OCI-LY3 (cell line): Measurements from ENCODE around the gene WHRN.
A peak's percentile ranks its signal among the peaks of the same experiment; 100 is the strongest.

ENCODE experiments used
- H2AFZ ChIP-seq: fragments of 200-600, 300-600 bp; shearing (Covaris generic); 2 replicates; pipeline ENCODE4 v1.6.0; 2014; ENCODE audit warnings: antibody characterized with exemption, low read depth, low read length
- H3K27ac ChIP-seq: fragments of 200-600, 300-600 bp; sonication (generic); 2 replicates; pipeline ENCODE4 v1.5.1; 2014; ENCODE audit warnings: mild to moderate bottlenecking, low read length, moderate library complexity, mixed read lengths
- H3K27me3 ChIP-seq: fragments of 200-600, 300-600 bp; sonication (generic); 2 replicates; pipeline ENCODE4 v1.6.1; 2014; ENCODE audit warnings: low read depth, low read length, mixed read lengths
- H3K36me3 ChIP-seq: fragments of 200-600, 300-600 bp; sonication (generic); replicated peaks from 2 replicates; pipeline ENCODE3; 2014; ENCODE audit warnings: low read depth, low read length, mixed read lengths
- H3K4me1 ChIP-seq: fragments of 300-600, 200-600 bp; sonication (generic); 2 replicates; pipeline ENCODE4 v1.6.1; 2014; ENCODE audit warnings: low read length, mixed read lengths
- H3K4me2 ChIP-seq: fragments of 200-600, 300-600 bp; sonication (generic); 2 replicates; pipeline ENCODE4 v1.6.1; 2014; ENCODE audit warnings: low read length, mixed read lengths
- H3K4me3 ChIP-seq: fragments of 300-600, 200-600 bp; sonication (generic); 2 replicates; pipeline ENCODE4 v1.5.1; 2014; ENCODE audit warnings: antibody characterized with exemption, mild to moderate bottlenecking, low read length, moderate library complexity
- H3K79me2 ChIP-seq: fragments of 300-600, 200-600 bp; shearing (Covaris generic); 2 replicates; pipeline ENCODE4 v1.6.1; 2014; ENCODE audit warnings: mild to moderate bottlenecking, low read length, mixed read lengths
- H3K9ac ChIP-seq: fragments of 300-600, 200-600 bp; shearing (Covaris generic); 2 replicates; pipeline ENCODE4 v1.6.0; 2014; ENCODE audit warnings: mild to moderate bottlenecking, low read length, moderate library complexity
- H3K9me3 ChIP-seq: fragments of 200-600, 300-600 bp; shearing (Covaris generic); 2 replicates; pipeline ENCODE4 v1.6.1; 2014; ENCODE audit warnings: low read length, mixed read lengths; ENCODE audit not compliant: insufficient read depth
- H4K20me1 ChIP-seq: fragments of 200-600, 300-600 bp; sonication (generic); 2 replicates; pipeline ENCODE4 v1.6.1; 2016; ENCODE audit warnings: low read length, mixed read lengths; ENCODE audit not compliant: insufficient read depth
- CTCF ChIP-seq: fragments of 200-600, 300-600 bp; sonication (generic); IDR thresholded peaks from 2 replicates; pipeline ENCODE4 v1.5.1; 2014; ENCODE audit warnings: antibody characterized with exemption, low read length, low read depth
- EZH2phosphoT487 ChIP-seq: fragments of 200-600 bp; shearing (Covaris generic); IDR thresholded peaks from 2 replicates; pipeline ENCODE4 v1.6.1; 2018; ENCODE audit warnings: antibody characterized with exemption, mixed run types, low read depth

The WHRN gene

GRCh38 chr9:114369216-114370130, 135.8 kb downstream of the WHRN start:
- peak overlapping the region; percentile 65 for H3K4me3 ChIP-seq
- H3K27me3 ChIP-seq = no peaks in the 10 kb centered on the region
- H3K79me2 ChIP-seq = peaks cover 83% of the 10 kb centered on the region
- peak overlapping the region; percentile 92 for H3K4me2 ChIP-seq
- TF ChIP-seq EZH2phosphoT487 = no peak
- TF ChIP-seq CTCF = no peak
- peak overlapping the region; percentile 91 for H3K9ac ChIP-seq
- H2AFZ ChIP-seq = no peak overlapping the region
- H4K20me1 ChIP-seq = no peaks in the 10 kb centered on the region
- H3K36me3 ChIP-seq = peaks cover 79% of the 10 kb centered on the region
- no peaks in the 10 kb centered on the region for H3K9me3 ChIP-seq
- peak overlapping the region; percentile 96 for H3K27ac ChIP-seq
- peaks cover 97% of the 10 kb centered on the region for H3K4me1 ChIP-seq

GRCh38 chr9:114367772-114368569, 137.3 kb downstream of the WHRN start:
- peaks cover 84% of the 10 kb centered on the region for H3K36me3 ChIP-seq
- H3K4me3 ChIP-seq = peak overlapping the region; percentile 48; the same call in 1 of the 2 replicates
- H4K20me1 ChIP-seq = no peaks in the 10 kb centered on the region
- peak overlapping the region; percentile 97 for H3K27ac ChIP-seq
- peak overlapping the region; percentile 69 for H3K9ac ChIP-seq
- peak overlapping the region; percentile 77 for H3K4me2 ChIP-seq
- H3K9me3 ChIP-seq = no peaks in the 10 kb centered on the region
- H3K4me1 ChIP-seq = peaks cover 84% of the 10 kb centered on the region
- peaks cover 81% of the 10 kb centered on the region for H3K79me2 ChIP-seq
- no peaks in the 10 kb centered on the region for H3K27me3 ChIP-seq
- no peak overlapping the region for H2AFZ ChIP-seq
- no peak for TF ChIP-seq EZH2phosphoT487
- no peak for TF ChIP-seq CTCF

- Histone ChIP-seq H3K27me3 (no peaks in the 10 kb centered on the region), H3K4me1 (peaks cover 78% of the 10 kb centered on the region), H3K9ac (peak overlapping the region; percentile 69), H3K9me3 (no peaks in the 10 kb centered on the region), H3K36me3 (peaks cover 87% of the 10 kb centered on the region), H3K4me3 (peak overlapping the region; percentile 48), H3K79me2 (peaks cover 82% of the 10 kb centered on the region), H4K20me1 (no peaks in the 10 kb centered on the region), H3K4me2 (peak overlapping the region; percentile 77), H3K27ac (peak overlapping the region; percentile 97), H2AFZ (no peak overlapping the region)
- TF ChIP-seq EZH2phosphoT487 (no peak), CTCF (no peak)
These were observed 137.9 kb downstream of the WHRN start for GRCh38 chr9:114367366-114367765.
